ENCODE measurements around the gene OTOP1. TPM values are rescaled to one million over a fixed set of nuclear protein-coding genes. Genes with fewer than 3 reads are reported as not detected.

The OTOP1 gene
- total RNA-seq, 1 donor from 2014 or later, result not detected

- TF ChIP-seq CTCF (IDR thresholded peaks at IDR 0.05) (no peak), EZH2 (IDR thresholded peaks at IDR 0.05) (no peak), EZH2phosphoT487 (IDR thresholded peaks at IDR 0.05) (no peak)
Measured at GRCh38 chr4:4268776-4269175, 42.0 kb upstream of the OTOP1 start.

DNA sequence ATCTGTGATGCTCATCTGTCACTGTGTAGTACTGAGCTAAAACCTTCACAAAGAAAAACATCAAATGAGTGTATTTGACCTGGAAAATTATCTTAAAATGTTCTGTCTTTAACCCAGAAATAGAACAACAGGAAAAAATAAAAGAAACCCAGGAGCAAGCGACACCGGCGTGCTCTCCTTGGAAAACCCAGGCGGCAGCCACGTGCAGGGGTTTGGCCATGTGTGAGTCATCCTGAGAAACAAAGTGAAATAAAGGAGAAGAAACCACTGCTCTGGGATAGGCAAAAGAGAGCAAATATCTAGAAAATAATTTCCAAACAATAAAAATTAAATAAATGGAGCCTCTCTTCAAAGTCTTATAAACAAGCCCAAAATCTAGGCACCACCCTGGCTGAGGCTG is 41.3 kb upstream of the OTOP1 start:
- Mint-ChIP-seq H3K4me3 (no peak overlapping the region), H3K27ac (no peak overlapping the region), H3K36me3 (peaks cover 4% of the 10 kb centered on the region), H3K9me3 (no peaks in the 10 kb centered on the region), H3K27me3 (ENCODE audit: insufficient read depth, low read depth) (peaks cover 2% of the 10 kb centered on the region), H3K4me1 (no peaks in the 10 kb centered on the region)
- H3K27me3 ChIP-seq, result no peaks in the 10 kb centered on the region
- TF ChIP-seq EZH2 (IDR thresholded peaks at IDR 0.05) (no peak), CTCF (IDR thresholded peaks at IDR 0.05) (no peak), EZH2phosphoT487 (IDR thresholded peaks at IDR 0.05) (no peak)
- H3K4me2 ChIP-seq, result no peak overlapping the region
- no peaks in the 10 kb centered on the region for H3K9me3 ChIP-seq (ENCODE audit: low read depth)
- no peak overlapping the region for H2AFZ ChIP-seq (replicated peaks)
- H3F3A ChIP-seq (ENCODE audit: low read depth), result no peaks in the 10 kb centered on the region
- peaks cover 5% of the 10 kb centered on the region for H3K36me3 ChIP-seq
- H3K79me2 ChIP-seq (ENCODE audit: low read depth), result no peaks in the 10 kb centered on the region
- no peaks in the 10 kb centered on the region for H4K20me1 ChIP-seq (ENCODE audit: low read depth)
- H3K4me3 ChIP-seq, result no peak overlapping the region
- no peaks in the 10 kb centered on the region for H3K4me1 ChIP-seq
- H3K27ac ChIP-seq, result no peak overlapping the region
- no peak overlapping the region for H3K9ac ChIP-seq
- DNase-seq (ENCODE audit: low spot score), result no peak

More at GRCh38 chr4:4268776-4269175, 42.0 kb upstream of the OTOP1 start:
- H3K27ac Mint-ChIP-seq, result no peak overlapping the region
- no peaks in the 10 kb centered on the region for H3F3A ChIP-seq (ENCODE audit: low read depth)
- no peaks in the 10 kb centered on the region for H4K20me1 ChIP-seq (ENCODE audit: low read depth)
- H3K36me3 ChIP-seq, result peaks cover 5% of the 10 kb centered on the region
- H3K36me3 Mint-ChIP-seq, result peaks cover 7% of the 10 kb centered on the region
- no peak overlapping the region for H3K27ac ChIP-seq
- DNase-seq (ENCODE audit: low spot score), result no peak
- no peak overlapping the region for H3K4me2 ChIP-seq
- no peak overlapping the region for H3K9ac ChIP-seq
- H3K4me3 ChIP-seq, result no peak overlapping the region
- no peaks in the 10 kb centered on the region for H3K79me2 ChIP-seq (ENCODE audit: low read depth)
- no peaks in the 10 kb centered on the region for H3K27me3 ChIP-seq
- no peak overlapping the region for H3K4me3 Mint-ChIP-seq
- no peaks in the 10 kb centered on the region for H3K4me1 ChIP-seq
- no peaks in the 10 kb centered on the region for H3K9me3 Mint-ChIP-seq
- no peaks in the 10 kb centered on the region for H3K4me1 Mint-ChIP-seq
- no peak overlapping the region for H2AFZ ChIP-seq (replicated peaks)
- no peaks in the 10 kb centered on the region for H3K9me3 ChIP-seq (ENCODE audit: low read depth)
- H3K27me3 Mint-ChIP-seq (ENCODE audit: insufficient read depth, low read depth), result peaks cover 2% of the 10 kb centered on the region

DNA sequence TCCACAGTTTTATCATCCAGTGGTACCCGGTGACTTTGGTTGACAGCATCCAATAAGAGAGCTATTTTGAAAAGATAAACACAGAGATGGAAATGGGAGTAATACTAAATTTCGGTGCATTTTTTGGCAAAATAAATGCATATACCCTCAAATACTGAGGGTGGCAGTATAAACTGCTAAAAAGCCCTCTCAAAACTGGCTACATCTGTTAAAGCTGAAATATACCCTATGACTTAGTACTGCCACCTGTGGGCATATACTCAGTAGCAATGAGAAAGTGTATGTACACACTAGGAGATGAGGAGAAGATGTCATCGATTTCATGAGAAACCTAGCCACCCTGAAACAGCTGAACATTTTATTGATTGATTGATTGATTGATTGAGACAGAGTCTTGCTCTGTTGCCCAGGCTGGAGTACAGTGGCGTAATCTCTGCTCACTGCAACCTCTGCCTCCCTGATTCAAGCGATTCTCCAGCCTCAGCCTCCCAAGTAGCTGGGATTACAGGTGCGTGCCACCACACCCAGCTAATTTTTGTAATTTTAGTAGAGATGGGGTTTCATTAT is 33.5 kb upstream of the OTOP1 start:
- Mint-ChIP-seq H3K27me3 (ENCODE audit: insufficient read depth, low read depth) (peaks cover 9% of the 10 kb centered on the region), H3K9me3 (no peaks in the 10 kb centered on the region), H3K27ac (no peak overlapping the region), H3K4me3 (no peak overlapping the region), H3K4me1 (peaks cover 9% of the 10 kb centered on the region), H3K36me3 (no peaks in the 10 kb centered on the region)
- no peak overlapping the region for H2AFZ ChIP-seq (replicated peaks)
- H3F3A ChIP-seq (ENCODE audit: low read depth), result no peaks in the 10 kb centered on the region
- no peak overlapping the region for H3K4me2 ChIP-seq
- DNase-seq (ENCODE audit: low spot score), result no peak
- no peaks in the 10 kb centered on the region for H3K4me1 ChIP-seq
- H3K4me3 ChIP-seq, result no peak overlapping the region
- H3K9ac ChIP-seq, result no peak overlapping the region
- no peaks in the 10 kb centered on the region for H3K27me3 ChIP-seq
- TF ChIP-seq CTCF (IDR thresholded peaks at IDR 0.05) (peak; percentile 7), EZH2 (IDR thresholded peaks at IDR 0.05) (no peak)
- H3K79me2 ChIP-seq (ENCODE audit: low read depth), result no peaks in the 10 kb centered on the region
- H3K27ac ChIP-seq, result no peak overlapping the region
- no peaks in the 10 kb centered on the region for H3K9me3 ChIP-seq (ENCODE audit: low read depth)
- no peaks in the 10 kb centered on the region for H4K20me1 ChIP-seq (ENCODE audit: low read depth)
- H3K36me3 ChIP-seq, result no peaks in the 10 kb centered on the region
